ENCODE data around the gene FERMT2. TPM values are rescaled to one million over a fixed set of nuclear protein-coding genes. Genes with fewer than 3 reads are reported as not detected.

FERMT2 gene
- total RNA-seq, 1 donor from 2014 or later, result 79.7 TPM

- no peak for DNase-seq
- H3K4me1 Mint-ChIP-seq (ENCODE audit: low read depth, unreplicated experiment), result peaks cover 10% of the 10 kb centered on the region
Measured at GRCh38 chr14:52911904-52912303, 38.9 kb downstream of the FERMT2 start.

GRCh38 chr14:52910572-52910971 lies 40.3 kb downstream of the FERMT2 start:
- no peak overlapping the region for H3K27ac Mint-ChIP-seq (ENCODE audit: unreplicated experiment)
- TF ChIP-seq, protein P1, sequence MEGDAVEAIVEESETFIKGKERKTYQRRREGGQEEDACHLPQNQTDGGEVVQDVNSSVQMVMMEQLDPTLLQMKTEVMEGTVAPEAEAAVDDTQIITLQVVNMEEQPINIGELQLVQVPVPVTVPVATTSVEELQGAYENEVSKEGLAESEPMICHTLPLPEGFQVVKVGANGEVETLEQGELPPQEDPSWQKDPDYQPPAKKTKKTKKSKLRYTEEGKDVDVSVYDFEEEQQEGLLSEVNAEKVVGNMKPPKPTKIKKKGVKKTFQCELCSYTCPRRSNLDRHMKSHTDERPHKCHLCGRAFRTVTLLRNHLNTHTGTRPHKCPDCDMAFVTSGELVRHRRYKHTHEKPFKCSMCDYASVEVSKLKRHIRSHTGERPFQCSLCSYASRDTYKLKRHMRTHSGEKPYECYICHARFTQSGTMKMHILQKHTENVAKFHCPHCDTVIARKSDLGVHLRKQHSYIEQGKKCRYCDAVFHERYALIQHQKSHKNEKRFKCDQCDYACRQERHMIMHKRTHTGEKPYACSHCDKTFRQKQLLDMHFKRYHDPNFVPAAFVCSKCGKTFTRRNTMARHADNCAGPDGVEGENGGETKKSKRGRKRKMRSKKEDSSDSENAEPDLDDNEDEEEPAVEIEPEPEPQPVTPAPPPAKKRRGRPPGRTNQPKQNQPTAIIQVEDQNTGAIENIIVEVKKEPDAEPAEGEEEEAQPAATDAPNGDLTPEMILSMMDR (IDR thresholded peaks at IDR 0.05; ENCODE audit: partially characterized antibody, unreplicated experiment), result no peak
- H3K9me3 Mint-ChIP-seq (ENCODE audit: unreplicated experiment), result no peaks in the 10 kb centered on the region
- peaks cover 15% of the 10 kb centered on the region for H3K4me1 Mint-ChIP-seq (ENCODE audit: low read depth, unreplicated experiment)
- H3K27me3 Mint-ChIP-seq (ENCODE audit: unreplicated experiment), result no peaks in the 10 kb centered on the region
- H3K4me3 Mint-ChIP-seq (ENCODE audit: unreplicated experiment), result no peak overlapping the region
- no peak for DNase-seq
- no peaks in the 10 kb centered on the region for H3K36me3 Mint-ChIP-seq (ENCODE audit: unreplicated experiment)

More at GRCh38 chr14:52911904-52912303, 38.9 kb downstream of the FERMT2 start:
- Mint-ChIP-seq H3K9me3 (ENCODE audit: unreplicated experiment) (no peaks in the 10 kb centered on the region), H3K27me3 (ENCODE audit: unreplicated experiment) (no peaks in the 10 kb centered on the region), H3K4me3 (ENCODE audit: unreplicated experiment) (no peak overlapping the region), H3K36me3 (ENCODE audit: unreplicated experiment) (no peaks in the 10 kb centered on the region), H3K27ac (ENCODE audit: unreplicated experiment) (no peak overlapping the region)
- TF ChIP-seq, protein P1 (IDR thresholded peaks at IDR 0.05; ENCODE audit: partially characterized antibody, unreplicated experiment), result no peak

DNA sequence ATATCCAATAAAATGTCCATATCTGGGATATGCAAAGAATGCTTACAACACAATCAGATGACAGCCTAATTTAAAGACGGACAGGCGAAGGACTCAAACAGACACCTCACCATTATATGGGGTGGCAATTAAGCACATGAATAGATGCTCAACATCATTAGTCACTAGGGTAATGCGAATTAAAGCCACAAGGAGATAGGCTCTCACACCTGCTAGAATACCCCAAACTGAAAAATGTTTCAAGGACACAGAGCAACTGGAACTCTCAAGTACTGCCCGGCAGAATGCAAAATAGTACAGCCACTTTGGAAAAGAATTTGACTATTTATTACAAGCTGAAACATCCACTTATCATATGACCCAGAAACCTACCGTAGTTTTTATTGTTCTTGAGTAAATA lies 42.9 kb downstream of the FERMT2 start:
- H3K4me1 Mint-ChIP-seq (ENCODE audit: low read depth, unreplicated experiment), result peaks cover 8% of the 10 kb centered on the region
- H3K27me3 Mint-ChIP-seq (ENCODE audit: unreplicated experiment), result peaks cover 2% of the 10 kb centered on the region
- no peak overlapping the region for H3K27ac Mint-ChIP-seq (ENCODE audit: unreplicated experiment)
- no peak for DNase-seq
- H3K36me3 Mint-ChIP-seq (ENCODE audit: unreplicated experiment), result no peaks in the 10 kb centered on the region
- H3K4me3 Mint-ChIP-seq (ENCODE audit: unreplicated experiment), result no peak overlapping the region
- H3K9me3 Mint-ChIP-seq (ENCODE audit: unreplicated experiment), result no peaks in the 10 kb centered on the region
- TF ChIP-seq, protein P1 (IDR thresholded peaks at IDR 0.05; ENCODE audit: partially characterized antibody, unreplicated experiment), result no peak

GRCh38 chr14:52906141-52906601 lies 44.7 kb downstream of the FERMT2 start:
- H3K27ac Mint-ChIP-seq (ENCODE audit: unreplicated experiment), result no peak overlapping the region
- TF ChIP-seq, protein P1 (IDR thresholded peaks at IDR 0.05; ENCODE audit: partially characterized antibody, unreplicated experiment), result no peak
- H3K36me3 Mint-ChIP-seq (ENCODE audit: unreplicated experiment), result no peaks in the 10 kb centered on the region
- peaks cover 4% of the 10 kb centered on the region for H3K4me1 Mint-ChIP-seq (ENCODE audit: low read depth, unreplicated experiment)
- no peak overlapping the region for H3K4me3 Mint-ChIP-seq (ENCODE audit: unreplicated experiment)
- no peaks in the 10 kb centered on the region for H3K9me3 Mint-ChIP-seq (ENCODE audit: unreplicated experiment)
- peaks cover 2% of the 10 kb centered on the region for H3K27me3 Mint-ChIP-seq (ENCODE audit: unreplicated experiment)
- no peak for DNase-seq

GRCh38 chr14:52902971-52903619 lies 47.8 kb downstream of the FERMT2 start:
- Mint-ChIP-seq H3K36me3 (ENCODE audit: unreplicated experiment) (no peaks in the 10 kb centered on the region), H3K4me3 (ENCODE audit: unreplicated experiment) (no peak overlapping the region), H3K9me3 (ENCODE audit: unreplicated experiment) (no peaks in the 10 kb centered on the region), H3K27ac (ENCODE audit: unreplicated experiment) (no peak overlapping the region), H3K4me1 (ENCODE audit: low read depth, unreplicated experiment) (peaks cover 4% of the 10 kb centered on the region), H3K27me3 (ENCODE audit: unreplicated experiment) (peaks cover 2% of the 10 kb centered on the region)
- TF ChIP-seq, protein P1 (IDR thresholded peaks at IDR 0.05; ENCODE audit: partially characterized antibody, unreplicated experiment), result no peak
- DNase-seq, result no peak
